HL-60 (cell line): ENCODE measurements around the gene ZFP36L1.

Source experiments
- CTCF ChIP-seq: IDR thresholded peaks from one replicate; pipeline ENCODE4 v1.5.1; 2011; ENCODE audit warnings: low read length, control low read depth, inconsistent platforms; ENCODE audit not compliant: insufficient read depth
- GABPA ChIP-seq: IDR thresholded peaks from 2 replicates; pipeline ENCODE4 v1.6.1; 2012; ENCODE audit warnings: low read depth
- POLR2AphosphoS5 ChIP-seq: IDR thresholded peaks from 2 replicates; pipeline ENCODE4 v1.6.1; 2012; ENCODE audit warnings: low read depth
- REST ChIP-seq: IDR thresholded peaks from 2 replicates; pipeline ENCODE4 v1.6.1; 2012; ENCODE audit warnings: low read depth; ENCODE audit not compliant: insufficient replicate concordance
- SPI1 ChIP-seq: IDR thresholded peaks from 2 replicates; pipeline ENCODE4 v1.6.1; 2012; ENCODE audit warnings: low read depth, mild to moderate bottlenecking, borderline replicate concordance

GRCh38 chr14:68820119-68820518 is 27.3 kb upstream of the ZFP36L1 start:
- no peak for TF ChIP-seq POLR2AphosphoS5
- no peak for TF ChIP-seq CTCF
- TF ChIP-seq REST: no peak
- no peak for TF ChIP-seq SPI1
- no peak for TF ChIP-seq GABPA
